GM10248 (cell line): ENCODE data around the gene CFHR2.

Experiments
- CTCF ChIA-PET: fragments of 300-600 bp; sonication (Branson Sonifier 250); formaldehyde crosslinking; extraction: SDS; loops from one replicate; lab custom pipeline; 2021; ENCODE audit warnings: antibody characterized with exemption; lab: Yijun Ruan, JAX
- POLR2A ChIA-PET: fragments of 350-650 bp; sonication (Branson Sonifier 250); formaldehyde crosslinking; extraction: SDS; loops from one replicate; lab custom pipeline; 2020; ENCODE audit warnings: antibody characterized with exemption; lab: Yijun Ruan, JAX
- DNase-seq: peaks from one replicate; pipeline ENCODE4 v3.0.0; 2012; ENCODE audit errors: extremely low spot score
- CTCF ChIP-seq: IDR thresholded peaks from 2 replicates; pipeline ENCODE4 v1.5.1; 2012; ENCODE audit warnings: mild to moderate bottlenecking, low read depth; ENCODE audit errors: extremely low read depth, missing control alignments, control extremely low read depth

The CFHR2 gene

GRCh38 chr1:196951711-196952394, 8.3 kb downstream of the CFHR2 start:
- TF ChIP-seq CTCF = no peak
- DNase-seq = peak; percentile 7
- ChIA-PET POLR2A (no interaction called here), CTCF (interaction anchor here (1.6 kb wide), 1 partner anchor 14 kb away, joined by 4 read pairs; no protein-coding TSS in a partner anchor)

GRCh38 chr1:196954778-196955177, 11.2 kb downstream of the CFHR2 start:
- ChIA-PET CTCF (no interaction called here), POLR2A (no interaction called here)
- DNase-seq = no peak
- no peak for TF ChIP-seq CTCF

DNA sequence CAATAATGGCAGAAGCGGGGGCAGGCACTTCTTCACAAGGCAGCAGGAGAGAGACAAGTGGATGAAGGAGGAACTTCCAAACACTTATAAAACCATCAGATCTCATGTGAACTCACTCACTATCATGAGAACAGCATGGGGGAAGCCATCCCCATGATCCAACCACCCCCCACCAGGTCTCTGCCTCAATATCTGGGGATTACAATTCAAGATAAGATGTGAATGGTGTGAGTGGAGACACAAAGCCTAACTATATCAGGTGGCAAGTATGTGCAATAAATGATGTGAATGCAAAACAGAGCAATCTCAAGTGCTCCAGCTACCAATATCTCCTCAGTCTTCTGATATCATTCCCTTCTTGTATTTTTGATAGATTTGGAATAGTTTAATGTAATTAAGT, 12.4 kb downstream of the CFHR2 start:
- DNase-seq = no peak
- CTCF ChIA-PET = no interaction called here
- TF ChIP-seq CTCF = no peak
- POLR2A ChIA-PET = no interaction called here

DNA sequence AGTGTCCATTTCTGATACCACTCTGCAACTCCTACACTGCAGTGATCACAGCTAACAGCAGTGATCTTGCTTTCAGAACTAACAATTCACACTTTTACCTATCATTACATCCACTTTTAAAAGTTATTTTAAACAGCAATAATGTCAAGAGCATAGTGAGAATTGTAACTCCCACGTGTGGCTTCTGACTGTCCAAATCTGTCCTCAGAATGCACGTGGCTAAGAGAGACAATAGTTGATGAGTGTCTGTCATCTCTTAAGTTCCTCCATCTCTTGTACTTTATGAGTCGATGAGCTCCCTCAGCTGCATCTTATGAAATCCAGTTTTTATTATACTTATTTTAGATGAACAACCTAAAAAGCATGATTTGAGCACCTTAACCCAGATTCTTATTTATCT, 17.3 kb downstream of the CFHR2 start:
- CTCF ChIA-PET = interaction anchor here (1.9 kb wide), 1 partner anchor 9 kb away, joined by 5 read pairs; no protein-coding TSS in a partner anchor
- no peak for TF ChIP-seq CTCF
- POLR2A ChIA-PET = no interaction called here
- no peak for DNase-seq

- POLR2A ChIA-PET = no interaction called here
- no peak for TF ChIP-seq CTCF
- DNase-seq = no peak
- CTCF ChIA-PET = interaction anchor here (0.8 to 1.5 kb wide), 2 partner anchors 9 to 10 kb away, joined by 3 to 5 read pairs; no protein-coding TSS in a partner anchor
Measured at GRCh38 chr1:196970182-196970581, 26.6 kb downstream of the CFHR2 start.

DNA sequence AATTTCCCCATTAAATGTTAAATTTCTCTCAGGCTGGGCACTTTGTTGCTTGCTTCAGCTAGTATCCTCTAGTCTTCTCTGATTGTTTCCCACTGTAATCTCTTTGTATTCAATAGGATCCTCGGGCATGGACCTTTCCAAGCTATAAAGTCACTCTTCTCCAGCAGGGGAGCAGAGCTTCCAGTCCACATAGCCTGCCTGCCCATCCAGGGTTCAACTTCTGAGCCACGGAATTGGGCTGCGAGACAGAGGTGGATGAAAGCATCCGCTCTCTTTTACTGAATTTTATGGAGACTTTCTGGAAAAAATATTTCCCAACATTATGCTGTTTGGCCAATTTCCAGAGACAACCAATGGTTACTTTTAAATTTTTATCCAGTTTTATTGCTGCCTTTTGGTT, 32.7 kb downstream of the CFHR2 start:
- ChIA-PET POLR2A (no interaction called here), CTCF (no interaction called here)
- TF ChIP-seq CTCF = no peak
- no peak for DNase-seq

GRCh38 chr1:196977278-196977677, 33.7 kb downstream of the CFHR2 start, which contains the start of gene CFHR5:
TSS of gene CFHR5 (plus strand) at chr1:196977556. CDS start at chr1:196977665, 109 bp downstream.
- POLR2A ChIA-PET = interaction anchor here (0.7 kb wide), 1 partner anchor 14 kb away, joined by 4 read pairs; no protein-coding TSS in a partner anchor
- CTCF ChIA-PET = no interaction called here
- no peak for TF ChIP-seq CTCF
- DNase-seq = no peak
